MM.1S (cell line): Measurements from ENCODE around the gene BMP7.

ENCODE experiments used
- EZH2 ChIP-seq: fragments of 300-600 bp; sonication (generic); optimal IDR thresholded peaks from 2 replicates; pipeline ENCODE3; 2017; ENCODE audit warnings: low read depth, mild to moderate bottlenecking, antibody characterized with exemption, low read length, mixed read lengths
- TF ChIP-seq, protein P1 (sequence below): fragments of 300-600 bp; sonication (generic); IDR thresholded peaks from 2 replicates; pipeline ENCODE4 v1.5.1; 2016; ENCODE audit warnings: antibody characterized with exemption, low read length, mixed read lengths

DNA sequence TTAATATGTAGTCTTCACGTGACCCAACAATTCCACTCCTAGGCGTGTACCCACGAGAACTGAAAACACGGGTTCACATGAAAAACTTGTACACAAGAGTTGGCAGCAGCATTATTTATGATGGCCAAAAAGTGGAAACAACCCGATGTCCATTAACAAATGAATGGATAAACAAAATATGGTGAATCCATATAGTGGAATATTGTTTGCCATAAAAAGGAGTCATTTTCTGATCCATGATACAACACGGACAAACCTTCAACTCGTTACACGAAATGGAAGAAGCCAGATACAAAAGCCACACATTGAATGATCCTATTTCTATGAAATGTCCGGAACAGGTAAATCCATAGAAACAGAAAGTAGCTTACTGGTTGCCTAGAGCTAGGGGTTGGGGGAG, 78.4 kb downstream of the BMP7 start:
- no peak for TF ChIP-seq EZH2
- TF ChIP-seq, protein P1, sequence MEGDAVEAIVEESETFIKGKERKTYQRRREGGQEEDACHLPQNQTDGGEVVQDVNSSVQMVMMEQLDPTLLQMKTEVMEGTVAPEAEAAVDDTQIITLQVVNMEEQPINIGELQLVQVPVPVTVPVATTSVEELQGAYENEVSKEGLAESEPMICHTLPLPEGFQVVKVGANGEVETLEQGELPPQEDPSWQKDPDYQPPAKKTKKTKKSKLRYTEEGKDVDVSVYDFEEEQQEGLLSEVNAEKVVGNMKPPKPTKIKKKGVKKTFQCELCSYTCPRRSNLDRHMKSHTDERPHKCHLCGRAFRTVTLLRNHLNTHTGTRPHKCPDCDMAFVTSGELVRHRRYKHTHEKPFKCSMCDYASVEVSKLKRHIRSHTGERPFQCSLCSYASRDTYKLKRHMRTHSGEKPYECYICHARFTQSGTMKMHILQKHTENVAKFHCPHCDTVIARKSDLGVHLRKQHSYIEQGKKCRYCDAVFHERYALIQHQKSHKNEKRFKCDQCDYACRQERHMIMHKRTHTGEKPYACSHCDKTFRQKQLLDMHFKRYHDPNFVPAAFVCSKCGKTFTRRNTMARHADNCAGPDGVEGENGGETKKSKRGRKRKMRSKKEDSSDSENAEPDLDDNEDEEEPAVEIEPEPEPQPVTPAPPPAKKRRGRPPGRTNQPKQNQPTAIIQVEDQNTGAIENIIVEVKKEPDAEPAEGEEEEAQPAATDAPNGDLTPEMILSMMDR = no peak
